ENCODE measurements around the gene CNGA3. TPM values are rescaled to one million over a fixed set of nuclear protein-coding genes. Genes with fewer than 3 reads are reported as not detected.

The CNGA3 gene
- total and polyA plus RNA-seq, 2 of the 8 experiments (the other 6 are each of a cell fraction or from before 2014, with no cell fraction given) = 0.02 TPM; not detected in 1

- no peak overlapping the region for H3K4me3 ChIP-seq (ENCODE audit: extremely low read depth in 1 of 4, insufficient read depth in 2 of 4, low read depth in 3 of 4, low read length in 4 of 4)
- no peak overlapping the region for H3K23ac ChIP-seq (ENCODE audit: insufficient read length)
- H3K14ac ChIP-seq (ENCODE audit: insufficient read length) = no peak overlapping the region
- no peak overlapping the region for H2BK15ac ChIP-seq (ENCODE audit: low read length)
- no peak overlapping the region for H3K4me2 ChIP-seq (ENCODE audit: insufficient read depth in 1 of 2, low read depth in 2 of 2, low read length in 2 of 2)
- H2AK5ac ChIP-seq (ENCODE audit: low read depth, low read length) = no peak overlapping the region
- ChIA-PET POLR2A (ENCODE audit: partially characterized antibody) (no interaction called here), CTCF (ENCODE audit: partially characterized antibody) (interaction anchor here (0.5 to 1.0 kb wide), 3 partner anchors 88 to 576 kb away, joined by 3 to 4 read pairs (median 3); no protein-coding TSS in a partner anchor)
- no peak overlapping the region for H2BK120ac ChIP-seq (replicated peaks; ENCODE audit: low read depth, low read length)
- H2BK20ac ChIP-seq (ENCODE audit: low read length) = no peak overlapping the region
- no peaks in the 10 kb centered on the region for H3K9me3 ChIP-seq (ENCODE audit: insufficient read depth in 2 of 2, low read depth in 1 of 2, low read length in 1 of 2)
- H2BK12ac ChIP-seq (ENCODE audit: low read depth, low read length) = no peak overlapping the region
- H3K27ac ChIP-seq (ENCODE audit: low read depth, low read length) = no peak overlapping the region
- 0 out of 2 replicates have a peak overlapping the region, but pooled peaks have one; percentile 36 for H3K18ac ChIP-seq (ENCODE audit: extremely low read depth, low read length)
- no peak for FAIRE-seq
- no peak overlapping the region for H4K5ac ChIP-seq (ENCODE audit: insufficient read length, low read depth, low read length)
- no peak overlapping the region for H3K4ac ChIP-seq (replicated peaks; ENCODE audit: insufficient read length, low read depth, low read length)
- H4K20me1 ChIP-seq (replicated peaks in 1 of 2; ENCODE audit: control insufficient read depth in 1 of 2, insufficient read depth in 2 of 2, low read length in 2 of 2) = no peaks in the 10 kb centered on the region
- no peaks in the 10 kb centered on the region for H3K23me2 ChIP-seq (ENCODE audit: low read depth, low read length)
- H2BK5ac ChIP-seq (ENCODE audit: low read depth, low read length) = no peak overlapping the region
- DNase-seq (ENCODE audit: low read depth in 1 of 2, low spot score in 2 of 2) = peak in 1 of 2 experiments; percentile 37
- peaks cover 0 to 5% (median 2%) of the 10 kb centered on the region in 4 experiments; a peak in 3 of 7 replicates for H3K4me1 ChIP-seq (replicated peaks in 1 of 4; ENCODE audit: control insufficient read depth in 3 of 4, insufficient read depth in 4 of 4, low read length in 3 of 4)
- peak overlapping the region; percentile 49; the same call in 1 of the 2 replicates for H2AFZ ChIP-seq (ENCODE audit: low read length)
- 69% methylated on average over 6 of the region's 6 CpGs; no CpG with 5 or more reads in 1 of the 2 experiments for WGBS, 2 experiments (ENCODE audit: extremely low coverage in 1 of 2, insufficient coverage in 1 of 2, insufficient read length in 1 of 2, insufficient replicate concordance in 2 of 2, low coverage in 1 of 2, low lambda C conversion rate in 2 of 2, missing lambda C conversion rate in 1 of 2)
- no peaks in the 10 kb centered on the region for H3K27me3 ChIP-seq (replicated peaks in 1 of 4; ENCODE audit: control insufficient read depth in 3 of 4, extremely low read depth in 1 of 4, insufficient read depth in 3 of 4, low read length in 3 of 4)
- H3K79me1 ChIP-seq (ENCODE audit: low read depth, low read length) = no peaks in the 10 kb centered on the region
- H4K8ac ChIP-seq (ENCODE audit: extremely low read depth, insufficient read depth, low read length) = no peak overlapping the region
- no peak overlapping the region for H3K9ac ChIP-seq (replicated peaks in 1 of 4; ENCODE audit: extremely low read depth in 1 of 4, low read depth in 3 of 4, low read length in 3 of 4)
- no peaks in the 10 kb centered on the region for H3K36me3 ChIP-seq (ENCODE audit: control insufficient read depth in 2 of 4, insufficient read depth in 4 of 4, low read length in 3 of 4)
- no peaks in the 10 kb centered on the region for H3K79me2 ChIP-seq (ENCODE audit: control insufficient read depth in 1 of 2, insufficient read depth in 2 of 2, low read length in 2 of 2)
- no peak overlapping the region for H4K91ac ChIP-seq (replicated peaks; ENCODE audit: insufficient read length, low read length)
- H3K56ac ChIP-seq (replicated peaks; ENCODE audit: insufficient read length, low read depth, low read length) = no peak overlapping the region
- TF ChIP-seq CREB1 (IDR thresholded peaks at IDR 0.05) (no peak), RBBP5 (IDR thresholded peaks at IDR 0.05; ENCODE audit: borderline replicate concordance, low read depth, low read length) (no peak), KDM5A (IDR thresholded peaks at IDR 0.05; ENCODE audit: low read length) (no peak), BACH1 (IDR thresholded peaks at IDR 0.05; ENCODE audit: low read length) (no peak), CTBP2 (IDR thresholded peaks at IDR 0.05; ENCODE audit: borderline replicate concordance, insufficient read depth, insufficient read length, low read length) (no peak), TEAD4 (IDR thresholded peaks at IDR 0.05; ENCODE audit: low read depth, low read length) (no peak), USF2 (IDR thresholded peaks at IDR 0.05; ENCODE audit: low read length) (no peak), ATF2 (IDR thresholded peaks at IDR 0.05; ENCODE audit: low read length) (no peak), BRCA1 (IDR thresholded peaks at IDR 0.05; ENCODE audit: low read depth, low read length) (no peak), HDAC2 (IDR thresholded peaks at IDR 0.05; ENCODE audit: borderline replicate concordance in 1 of 2, low read depth in 2 of 2, low read length in 2 of 2) (no peak), SUZ12 (IDR thresholded peaks at IDR 0.05; ENCODE audit: low read length) (no peak)
Measured at GRCh38 chr2:98383166-98383565, 36.9 kb downstream of the CNGA3 start.
